Spinal cord (tissue), 10 donors: ENCODE measurements around the gene FKBP15. TPM values are rescaled to one million over a fixed set of nuclear protein-coding genes. Genes with fewer than 3 reads are reported as not detected.
"Not testable (repeated sequence)": the region's sequence is repeated elsewhere in the genome, so short reads cannot be mapped to it uniquely, and the experiment has no call there.

ENCODE experiments used
- DNase-seq, 6 donors: peaks; one replicate each; pipeline versions ENCODE4 v3.0.0 to v3.0.0-alpha.2; 2013 to 2015; ENCODE audit warnings: low spot score in 6 of 6, low read depth in 4 of 6
- H3K27ac ChIP-seq: one replicate; pipeline ENCODE4 v1.5.1; 2013; ENCODE audit warnings: low read depth, low read length, control low read depth
- H3K27me3 ChIP-seq: one replicate; pipeline ENCODE4 v1.6.1; 2013; ENCODE audit warnings: low read length; ENCODE audit not compliant: control insufficient read depth, insufficient read depth
- H3K36me3 ChIP-seq: one replicate; pipeline ENCODE4 v1.6.1; 2013; ENCODE audit warnings: low read length; ENCODE audit not compliant: control insufficient read depth, insufficient read depth
- H3K4me1 ChIP-seq: one replicate; pipeline ENCODE4 v1.6.1; 2013; ENCODE audit warnings: low read length; ENCODE audit not compliant: control insufficient read depth, insufficient read depth
- H3K4me3 ChIP-seq: one replicate; pipeline ENCODE4 v1.5.1; 2013; ENCODE audit warnings: low read depth, low read length, control low read depth
- H3K9me3 ChIP-seq: one replicate; pipeline ENCODE4 v1.6.1; 2013; ENCODE audit warnings: low read length; ENCODE audit not compliant: control insufficient read depth, insufficient read depth
- WGBS: methylation state at CpG from one replicate; pipeline ENCODE4 v1.1.5; 2013; ENCODE audit warnings: missing lambda C conversion rate; ENCODE audit not compliant: insufficient coverage; 5-methylcytosine and 5-hydroxymethylcytosine counted together
- polyA plus RNA-seq, 2 donors: library from polyadenylated mRNA; unstranded; fragments of 120-200 nt; gene quantifications; one replicate each; pipeline ENCODE4 v1.2.1, GENCODE V29; 2013; ENCODE audit not compliant: insufficient read length in 2 of 2
- total RNA-seq, 2 donors: library from RNA; depleted of rRNA in 1 of 2; stranded (reverse); fragments of 120-200 nt in 1 of 2; fragments of >200 nt in 1 of 2; gene quantifications; one replicate each; pipeline versions ENCODE4 v1.2.3 to v1.2.4, GENCODE V29; 2013 to 2014
- donor health status: healthy.

Gene FKBP15
- total and polyA plus RNA-seq, 4 donors = 24.2 to 26.9 (median 26.1) TPM

- DNase-seq = no peak
- no peak overlapping the region for H3K4me3 ChIP-seq
- H3K27me3 ChIP-seq = peaks cover under 1% of the 10 kb centered on the region
- H3K4me1 ChIP-seq = no peaks in the 10 kb centered on the region
- no peaks in the 10 kb centered on the region for H3K9me3 ChIP-seq
- no peak overlapping the region for H3K27ac ChIP-seq
- no peaks in the 10 kb centered on the region for H3K36me3 ChIP-seq
- 69% methylated on average over 2 of the region's 4 CpGs for WGBS
Measured at GRCh38 chr9:113125386-113126035, 95.6 kb downstream of the FKBP15 start.

GRCh38 chr9:113118829-113119228 lies 102.2 kb downstream of the FKBP15 start:
- H3K4me3 ChIP-seq, H3K27me3 ChIP-seq, H3K36me3 ChIP-seq, H3K9me3 ChIP-seq, DNase-seq, H3K27ac ChIP-seq, H3K4me1 ChIP-seq: not testable (repeated sequence)
- no CpG with 5 or more reads among the region's 6 CpGs for WGBS

Other genes with a start within 250 kb of the FKBP15 start
- 10 to 100 TPM; 14.1 to 14.9 TPM for gene ZNF883, start 209.1 kb downstream of the FKBP15 start, total RNA-seq
- gene ZNF883, start 209.1 kb downstream of the FKBP15 start, polyA plus RNA-seq = 10 to 100 TPM; 18.6 to 19.1 TPM
- gene ZFP37, start 164.6 kb downstream of the FKBP15 start, total RNA-seq = 10 to 100 TPM; 12.6 to 15.5 TPM
- gene ZFP37, start 164.6 kb downstream of the FKBP15 start, polyA plus RNA-seq = 10 to 100 TPM; 12.6 to 15.3 TPM
- gene SLC31A2, start 70.3 kb downstream of the FKBP15 start, total RNA-seq = 10 to 100 TPM; 14.9 to 27.7 TPM
- gene SLC31A2, start 70.3 kb downstream of the FKBP15 start, polyA plus RNA-seq = 10 to 100 TPM; 17.4 to 20.3 TPM
- gene SLC31A1, start 267 bp upstream of the FKBP15 start, total RNA-seq = 10 to 100 TPM; 19.5 to 22.9 TPM
- gene SLC31A1, start 267 bp upstream of the FKBP15 start, polyA plus RNA-seq = 10 to 100 TPM; 18.7 to 19.5 TPM
- gene CDC26, start 54.3 kb upstream of the FKBP15 start, total RNA-seq = 10 to 100 TPM; 19.8 to 39.7 TPM
- gene CDC26, start 54.3 kb upstream of the FKBP15 start, polyA plus RNA-seq = 10 to 100 TPM; 25.8 to 26.4 TPM
- 10 to 100 TPM; 24.4 to 30.6 TPM for gene PRPF4, start 54.4 kb upstream of the FKBP15 start, total RNA-seq
- 10 to 100 TPM; 22.5 to 24.0 TPM for gene PRPF4, start 54.4 kb upstream of the FKBP15 start, polyA plus RNA-seq
- under 1 TPM in 1 of 2 donors, not detected in 1; 0.11 TPM for gene RNF183, start 82.1 kb upstream of the FKBP15 start, total RNA-seq
- gene RNF183, start 82.1 kb upstream of the FKBP15 start, polyA plus RNA-seq = under 1 TPM in 1 of 2 donors, not detected in 1; 0.12 TPM
- gene WDR31, start 119.0 kb upstream of the FKBP15 start, total RNA-seq = 1 to 10 TPM; 3.4 to 4.8 TPM
- 1 to 10 TPM; 3.6 to 4.5 TPM for gene WDR31, start 119.0 kb upstream of the FKBP15 start, polyA plus RNA-seq
- gene BSPRY, start 128.3 kb upstream of the FKBP15 start, total RNA-seq = under 1 TPM; 0.33 to 0.79 TPM
- under 1 TPM; 0.17 to 0.75 TPM for gene BSPRY, start 128.3 kb upstream of the FKBP15 start, polyA plus RNA-seq
- gene HDHD3, start 155.7 kb upstream of the FKBP15 start, total RNA-seq = 10 to 100 TPM in 1 of 2 donors, 1 to 10 TPM in 1; 9.6 to 14.4 TPM
- 10 to 100 TPM; 13.2 to 15.4 TPM for gene HDHD3, start 155.7 kb upstream of the FKBP15 start, polyA plus RNA-seq
- gene ALAD, start 180.0 kb upstream of the FKBP15 start, total RNA-seq = 10 to 100 TPM; 25.5 to 28.5 TPM
- 10 to 100 TPM; 38.5 to 51.3 TPM for gene ALAD, start 180.0 kb upstream of the FKBP15 start, polyA plus RNA-seq
- gene POLE3, start 189.4 kb upstream of the FKBP15 start, total RNA-seq = 10 to 100 TPM; 33.1 to 52.3 TPM
- 10 to 100 TPM; 44.1 to 54.8 TPM for gene POLE3, start 189.4 kb upstream of the FKBP15 start, polyA plus RNA-seq
- gene C9orf43, start 189.5 kb upstream of the FKBP15 start, total RNA-seq = under 1 TPM; 0.69 to 0.88 TPM
- 1 to 10 TPM in 1 of 2 donors, under 1 TPM in 1; 0.29 to 1.0 TPM for gene C9orf43, start 189.5 kb upstream of the FKBP15 start, polyA plus RNA-seq
- 10 to 100 TPM; 33.5 to 54.9 TPM for gene RGS3, start 242.4 kb upstream of the FKBP15 start, total RNA-seq
- 10 to 100 TPM; 40.3 to 41.6 TPM for gene RGS3, start 242.4 kb upstream of the FKBP15 start, polyA plus RNA-seq